Stimulated activated CD8-positive, alpha-beta memory T cell treated with anti-CD3 and anti-CD28 coated beads, Interleukin-7, amount 100 ng/mL, for 24 hours (primary cell): Measurements from ENCODE around the gene KCNIP1.
A peak's percentile ranks its signal among the peaks of the same experiment; 100 is the strongest.

Source experiments
- DNase-seq: peaks from one replicate; pipeline ENCODE4 v3.0.0-alpha.2; 2020; ENCODE audit warnings: low read depth

KCNIP1 gene

DNA sequence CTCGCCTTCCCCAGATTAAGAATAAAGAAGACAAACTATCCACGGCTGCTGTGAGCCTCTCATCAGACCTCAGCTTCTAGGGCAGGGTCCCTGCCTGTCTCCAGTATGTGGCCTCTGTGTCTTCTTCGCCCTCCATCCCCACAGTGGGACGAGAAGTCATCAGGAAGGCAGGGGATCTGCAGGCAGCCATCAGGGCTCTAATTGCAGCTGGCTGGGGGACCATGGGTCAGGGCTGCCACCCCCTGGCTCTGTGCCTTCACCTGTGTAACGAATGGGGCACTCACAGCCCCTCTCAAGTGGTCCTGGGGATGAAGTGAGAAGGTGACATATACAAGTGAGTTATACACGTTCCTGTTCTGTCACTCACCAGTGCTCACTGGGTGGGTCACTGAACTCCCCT, 139.8 kb downstream of the KCNIP1 start:
- DNase-seq: no peak

DNA sequence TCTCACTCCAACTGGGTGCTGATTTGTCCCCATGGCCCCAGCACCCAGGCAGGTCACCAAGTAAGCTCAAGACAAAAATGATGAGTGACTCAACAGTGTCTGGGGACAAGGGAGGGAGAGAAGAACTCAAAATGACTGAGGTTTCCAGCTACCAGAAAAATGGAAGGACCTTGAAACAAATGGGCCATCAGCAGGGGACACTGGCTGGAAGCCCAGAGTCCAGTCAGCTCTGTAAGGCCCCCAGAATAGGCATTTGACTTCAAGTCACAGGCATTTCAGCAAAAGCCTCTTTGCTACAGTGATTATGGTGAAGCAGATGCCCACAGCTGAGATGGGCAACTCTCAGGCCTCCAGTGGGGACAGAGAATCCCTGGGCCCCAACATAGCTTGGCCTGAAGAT, 140.7 kb downstream of the KCNIP1 start:
- DNase-seq: no peak

- DNase-seq: no peak
These were observed 144.7 kb downstream of the KCNIP1 start for GRCh38 chr5:170648541-170648940.

- DNase-seq: no peak
These were observed 147.0 kb downstream of the KCNIP1 start for GRCh38 chr5:170650850-170651249.

DNA sequence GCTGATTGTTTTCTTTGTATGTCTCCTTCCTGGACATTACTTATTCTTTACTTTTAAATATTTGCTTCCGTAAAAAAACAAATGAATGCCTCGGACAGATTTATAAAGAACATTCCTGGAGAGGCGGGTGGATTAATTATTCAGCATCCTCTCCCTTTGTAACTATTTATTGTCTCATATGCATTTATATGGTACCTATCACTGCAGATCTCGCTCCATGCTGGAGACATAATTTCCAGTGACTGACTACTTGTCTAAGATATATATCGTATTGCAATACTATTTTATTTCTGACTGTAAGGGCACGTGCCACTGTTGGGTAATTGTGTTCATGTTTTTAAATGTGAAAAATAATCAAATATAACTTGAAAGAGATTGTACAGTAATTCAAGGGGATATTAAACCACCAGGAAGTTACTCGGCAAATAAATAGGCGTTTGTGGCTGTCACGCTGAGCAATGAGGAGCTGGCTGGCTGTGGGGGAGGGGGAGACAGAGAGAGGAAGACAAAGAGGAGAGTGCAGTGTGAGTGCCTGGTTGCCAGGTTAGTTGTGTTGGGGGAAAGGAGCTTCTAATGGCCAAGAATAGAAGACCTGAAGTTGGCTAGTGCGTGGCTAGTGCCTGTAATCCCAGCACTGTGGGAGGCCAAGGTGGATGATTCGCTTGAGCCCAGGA, 147.9 kb downstream of the KCNIP1 start:
- DNase-seq: no peak

DNA sequence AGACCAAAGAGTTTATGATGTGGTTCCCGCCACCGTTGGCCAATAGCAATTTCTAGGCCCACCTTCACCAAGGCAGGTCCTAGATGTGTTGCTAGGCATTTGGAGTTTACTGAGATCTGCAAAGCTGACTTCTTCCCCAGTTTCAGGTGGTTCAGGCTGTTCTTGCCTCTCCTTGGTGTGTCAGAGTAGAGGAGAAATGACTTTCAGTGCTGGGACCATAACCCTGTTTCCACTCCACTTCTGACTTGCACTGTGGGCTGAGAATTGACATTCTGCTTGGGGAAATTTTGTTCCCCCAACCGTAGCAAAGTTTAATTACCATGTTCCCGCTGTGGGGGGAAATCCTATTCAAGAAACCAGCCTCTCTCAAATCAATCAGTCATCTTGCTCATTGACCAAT, 151.7 kb downstream of the KCNIP1 start:
- no peak for DNase-seq

- no peak for DNase-seq
These were observed 152.1 kb downstream of the KCNIP1 start for GRCh38 chr5:170655920-170656319.

DNA sequence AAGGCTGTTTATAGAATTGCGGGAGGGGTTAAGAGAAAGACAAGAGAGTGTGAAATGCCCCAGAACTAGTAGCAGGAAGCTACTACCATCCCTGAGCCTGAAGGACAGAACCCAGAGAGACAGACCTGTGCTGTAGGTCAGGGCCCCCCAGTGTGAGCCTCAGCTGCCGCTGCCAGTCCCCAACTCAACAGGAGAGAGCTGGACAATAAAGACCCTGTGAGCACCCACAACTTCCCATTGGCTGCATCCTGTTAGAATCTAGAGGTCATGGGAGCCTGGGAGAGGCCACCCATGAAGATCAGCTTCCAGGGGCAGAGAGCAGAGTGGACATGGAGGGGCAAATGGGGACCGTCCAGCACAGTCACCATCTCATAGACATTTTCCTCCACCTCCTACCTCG, 152.5 kb downstream of the KCNIP1 start:
- no peak for DNase-seq

DNA sequence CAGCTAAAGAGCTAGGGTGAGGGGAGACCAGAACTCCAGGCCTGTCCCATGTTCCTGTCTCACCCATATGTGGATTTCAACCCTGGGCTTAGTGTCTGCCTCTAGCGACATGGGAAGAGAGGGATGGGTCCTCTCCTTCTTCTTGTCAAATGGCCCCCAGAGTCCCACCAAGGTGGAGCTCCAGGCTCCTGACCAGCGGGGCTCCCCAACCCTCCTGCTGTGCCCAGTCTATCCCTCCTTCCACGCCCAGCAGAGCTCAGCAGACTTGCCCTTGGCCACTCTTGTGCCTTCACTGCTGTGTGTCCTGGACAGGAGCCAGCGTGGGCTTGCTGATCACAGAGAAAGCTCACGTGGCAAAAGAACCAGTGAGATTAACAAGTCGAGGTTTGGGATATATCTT, 156.7 kb downstream of the KCNIP1 start:
- DNase-seq: no peak

- DNase-seq: no peak
These were observed 159.1 kb downstream of the KCNIP1 start for GRCh38 chr5:170662966-170663365.

DNA sequence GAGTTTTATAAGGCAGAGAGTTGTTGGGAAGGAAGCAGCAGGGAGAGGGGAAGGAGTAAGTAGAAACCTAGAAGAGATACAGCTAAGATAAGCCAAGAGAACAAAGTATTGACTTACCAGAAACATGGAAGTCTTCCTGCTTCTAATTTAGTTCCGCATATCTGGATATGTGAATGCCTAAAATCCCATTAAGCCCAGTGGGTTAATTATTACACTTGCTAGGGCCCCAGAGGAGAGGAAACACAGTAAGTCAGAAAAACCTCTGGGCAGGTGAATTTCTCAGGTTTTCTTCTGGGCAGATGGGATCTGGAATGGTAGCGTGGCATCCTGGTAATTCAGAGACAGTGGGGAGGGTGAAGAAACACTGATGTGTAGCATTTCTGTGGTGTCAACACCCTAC, 175.0 kb downstream of the KCNIP1 start:
- DNase-seq: no peak

- DNase-seq: peak; percentile 15
These were observed 177.2 kb downstream of the KCNIP1 start for GRCh38 chr5:170681013-170681433.

GRCh38 chr5:170691657-170692056, 187.8 kb downstream of the KCNIP1 start:
- no peak for DNase-seq

DNA sequence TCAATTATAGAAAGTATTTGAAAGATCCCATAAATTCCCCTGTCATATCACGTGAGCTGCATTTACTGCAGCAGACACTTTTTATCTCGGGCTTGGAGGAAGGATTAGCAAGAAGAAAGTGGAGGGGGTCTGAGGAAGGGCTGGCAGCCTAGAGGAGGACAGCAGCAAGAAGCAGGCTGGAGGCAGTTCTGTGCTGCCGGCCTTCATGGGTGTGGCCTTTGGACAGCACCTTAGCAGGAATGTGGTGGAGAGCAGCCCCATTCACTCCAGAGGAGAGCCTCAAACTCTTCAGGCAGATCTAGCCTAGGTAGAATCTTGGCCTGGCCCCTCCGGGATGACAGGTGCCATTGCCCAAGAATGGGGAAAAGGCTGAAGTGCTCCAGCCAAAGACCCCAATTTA, 189.9 kb downstream of the KCNIP1 start:
- no peak for DNase-seq

GRCh38 chr5:170694911-170695310, 191.1 kb downstream of the KCNIP1 start:
- no peak for DNase-seq

DNA sequence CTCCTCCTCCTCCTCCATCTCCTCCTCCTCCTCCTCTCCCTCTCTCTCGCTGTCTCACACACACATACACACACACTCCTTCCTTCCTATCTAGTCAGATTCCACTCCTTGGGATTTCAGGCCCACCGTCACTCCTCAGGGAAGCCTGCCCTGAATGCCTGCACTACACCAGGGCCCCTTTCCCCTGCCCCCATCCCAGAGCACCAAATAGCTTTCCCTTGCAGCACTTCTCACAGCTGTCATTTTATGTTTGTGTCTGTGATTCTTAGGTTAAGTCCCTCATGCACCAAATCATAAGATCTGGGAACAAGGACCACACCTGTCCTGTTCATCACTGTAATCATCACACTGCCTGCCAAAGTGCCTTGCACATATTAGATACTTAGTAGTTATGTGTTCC, 193.2 kb downstream of the KCNIP1 start:
- DNase-seq: no peak

DNA sequence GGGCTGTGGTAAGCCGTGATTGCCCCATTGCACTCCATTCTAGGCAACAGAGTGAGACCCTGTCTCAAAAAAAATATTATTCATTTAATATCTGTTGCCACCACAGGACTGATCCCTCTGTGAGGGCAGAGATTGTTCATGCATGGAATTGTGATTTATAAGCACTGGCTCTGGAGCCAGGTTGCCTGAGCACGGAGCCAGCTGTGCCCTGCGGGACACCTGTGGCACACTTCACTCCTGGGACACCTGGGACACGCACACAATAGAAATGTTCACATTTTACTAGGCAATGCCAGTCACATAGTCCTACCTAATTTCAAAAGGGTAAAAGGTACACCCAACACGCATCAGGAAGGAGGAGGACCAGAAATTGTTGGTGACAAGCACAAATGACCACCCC, 196.7 kb downstream of the KCNIP1 start:
- DNase-seq: no peak

DNA sequence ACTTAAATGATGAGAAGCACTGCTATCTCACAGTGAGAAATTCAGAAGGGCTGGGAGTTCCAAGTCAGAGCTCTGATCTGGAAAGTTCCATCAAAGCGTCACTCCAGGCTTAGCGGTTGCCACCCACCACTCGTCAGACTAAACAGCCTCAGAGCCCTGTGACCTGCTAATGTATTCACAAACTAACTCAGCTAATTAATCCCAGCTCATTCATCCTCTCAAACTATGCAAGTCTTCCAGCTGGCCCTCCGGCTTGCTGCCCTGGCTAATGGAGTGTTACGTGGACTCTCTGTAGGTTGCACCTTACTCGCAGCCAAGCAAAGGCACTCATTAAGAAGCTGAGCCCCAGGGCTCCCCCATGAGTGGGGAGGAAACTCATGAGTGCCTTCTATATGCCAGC, 197.5 kb downstream of the KCNIP1 start:
- no peak for DNase-seq

GRCh38 chr5:170704417-170705192, 200.8 kb downstream of the KCNIP1 start:
- DNase-seq: no peak

DNA sequence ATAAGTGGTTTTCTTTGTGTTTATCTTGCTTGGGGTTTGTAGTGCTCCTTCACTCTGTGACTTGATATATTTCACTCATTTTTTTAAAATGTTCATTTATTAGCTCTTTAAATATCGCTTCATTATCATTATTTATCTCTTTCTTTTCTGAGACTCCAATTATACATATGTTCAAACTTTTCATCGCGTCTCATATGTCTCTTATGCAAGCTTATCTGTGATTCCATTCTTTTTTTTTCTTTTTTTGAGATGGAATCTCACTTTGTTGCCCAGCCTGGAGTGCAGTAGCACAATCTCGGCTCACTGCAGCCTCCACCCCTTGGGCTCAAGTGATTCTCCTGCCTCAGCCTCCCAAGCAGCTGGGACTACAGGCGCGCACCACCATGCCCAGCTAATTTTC, 205.8 kb downstream of the KCNIP1 start:
- DNase-seq: no peak

DNA sequence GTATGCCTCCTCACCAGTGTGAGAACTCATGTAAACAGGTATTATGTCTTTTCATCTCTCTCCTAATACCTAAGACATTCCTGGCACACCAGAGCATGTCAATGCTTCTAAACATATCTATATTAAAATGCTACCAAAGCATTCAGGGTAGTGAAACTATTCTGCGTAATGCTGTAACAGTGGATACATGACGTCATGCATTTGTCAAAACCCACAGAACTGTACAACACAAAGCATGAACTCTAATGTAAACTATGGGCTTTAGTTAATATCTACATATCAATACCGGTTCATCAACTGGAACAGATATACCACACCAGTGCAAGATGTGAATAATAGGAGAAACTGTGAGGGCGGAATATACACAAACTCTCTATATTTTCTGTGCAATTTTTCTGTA, 207.5 kb downstream of the KCNIP1 start:
- DNase-seq: no peak

DNA sequence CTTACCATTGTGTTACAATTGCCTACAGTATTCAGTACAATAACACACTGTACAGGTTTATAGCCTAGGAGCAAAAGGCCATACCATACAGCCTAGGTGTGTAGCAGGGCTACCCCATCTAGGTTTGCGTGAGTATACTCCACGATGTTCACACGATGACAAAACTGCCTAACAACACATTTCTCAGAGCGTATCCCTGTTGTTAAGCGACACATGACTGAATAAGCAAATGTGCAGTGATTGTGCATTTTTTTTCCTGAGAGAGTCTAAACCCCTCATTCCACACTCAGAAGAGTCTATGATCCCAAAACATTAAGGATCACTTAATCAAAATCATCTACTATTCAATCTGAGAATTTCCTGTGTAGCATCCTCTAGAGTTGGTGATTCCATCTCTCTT, 211.3 kb downstream of the KCNIP1 start:
- no peak for DNase-seq

DNA sequence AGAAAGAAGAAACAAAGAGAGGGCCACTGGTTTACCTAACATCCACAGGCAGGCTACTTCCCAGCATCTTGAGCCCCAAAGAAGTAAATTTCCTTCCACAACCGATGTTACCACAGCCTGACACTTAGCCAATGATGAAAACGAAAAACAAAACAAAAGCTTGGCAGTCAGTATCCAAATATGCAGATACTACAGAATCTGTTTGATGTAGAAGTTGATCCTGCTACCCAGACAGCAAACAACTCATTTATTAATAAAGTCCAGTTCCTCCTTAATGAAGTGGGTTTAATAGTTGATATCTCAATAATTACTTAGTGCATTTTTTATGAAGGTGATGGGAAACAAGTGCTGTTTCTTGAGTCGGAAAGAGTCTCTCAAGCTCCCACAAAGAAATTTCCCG, 212.6 kb downstream of the KCNIP1 start:
- DNase-seq: no peak

DNA sequence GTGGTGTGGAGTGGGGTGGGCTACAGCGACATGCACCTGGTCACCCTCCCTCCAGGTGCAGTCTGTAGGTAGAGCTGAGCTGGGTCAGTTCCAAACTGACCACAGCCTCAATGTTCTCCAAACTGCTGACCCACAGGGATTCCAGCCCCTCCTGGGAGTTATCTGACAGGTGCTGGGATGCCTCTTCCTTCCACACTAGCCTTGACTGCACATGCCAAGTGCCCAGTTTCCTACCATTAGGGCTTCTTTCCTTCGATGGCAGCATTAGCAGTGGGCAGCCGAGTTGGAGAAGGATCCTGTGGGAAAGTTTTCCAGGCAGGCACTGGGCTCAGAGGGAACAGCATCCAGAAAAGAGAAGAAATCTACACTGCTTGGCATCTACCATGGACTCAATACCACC, 215.7 kb downstream of the KCNIP1 start:
- no peak for DNase-seq
